B cell (primary cell): ENCODE measurements around the gene LRRC7. TPM values are rescaled to one million over a fixed set of nuclear protein-coding genes. Genes with fewer than 3 reads are reported as not detected.

Experiments
- ATAC-seq: fragments of 200-7000 bp; cut with Tn5 transposase; one replicate; pipeline ENCODE4 v1.10.0; 2021; ENCODE audit warnings: low read depth, mild to moderate bottlenecking, moderate number of reproducible peaks, moderate library complexity
- CTCF ChIA-PET: fragments of 350-600 bp; sonication (Branson Sonifier 250); formaldehyde crosslinking; loops from one replicate; lab custom pipeline; 2021; ENCODE audit warnings: antibody characterized with exemption, inconsistent platforms; lab: Charles Lee
- POLR2A ChIA-PET: fragments of 350-600 bp; sonication (Branson Sonifier 250); formaldehyde crosslinking; loops from one replicate; lab custom pipeline; 2021; ENCODE audit warnings: antibody characterized with exemption; lab: Charles Lee
- DNase-seq: peaks from one replicate; pipeline ENCODE4 v3.0.0; 2013
- H2AFZ ChIP-seq: 2 replicates; pipeline ENCODE4 v1.6.1; 2012; ENCODE audit warnings: mild to moderate bottlenecking, low read depth, low read length; ENCODE audit not compliant: insufficient read depth, poor library complexity, severe bottlenecking
- H3K27ac ChIP-seq, 2 donors: 1 replicate in 1 of 2; 2 replicates in 1 of 2; pipeline ENCODE4 v1.5.1; 2012 to 2013; ENCODE audit warnings: low read length in 2 of 2, mild to moderate bottlenecking in 2 of 2, moderate library complexity in 1 of 2
- H3K27me3 ChIP-seq, 4 experiments: fragments of 200-600 bp in 1 of 4; sonication (generic) in 1 of 4; replicated peaks in 1 of 4; 1 replicate in 2 of 4; 2 replicates in 2 of 4; pipeline versions ENCODE4 v1.6.1 to v1.7.0; 2013 to 2016; ENCODE audit warnings: low read length in 3 of 4, mild to moderate bottlenecking in 2 of 4, mixed read lengths in 1 of 4, moderate library complexity in 1 of 4; ENCODE audit not compliant: insufficient read depth in 4 of 4, control insufficient read depth in 3 of 4; ENCODE audit errors: control extremely low read depth in 1 of 4
- H3K36me3 ChIP-seq, 2 experiments: replicated peaks in 1 of 2; 1 replicate in 1 of 2; 2 replicates in 1 of 2; pipeline versions ENCODE4 v1.6.1 to v1.7.1; 2013; ENCODE audit warnings: low read length in 1 of 2; ENCODE audit not compliant: insufficient read depth in 2 of 2, control insufficient read depth in 1 of 2; ENCODE audit errors: control extremely low read depth in 1 of 2, extremely low read depth in 1 of 2
- H3K4me1 ChIP-seq, 2 donors: fragments of 200-600 bp in 1 of 2; sonication (generic) in 1 of 2; 1 replicate in 1 of 2; 2 replicates in 1 of 2; pipeline versions ENCODE4 v1.5.1 to v1.6.1; 2013 to 2017; ENCODE audit warnings: low read length in 2 of 2; ENCODE audit not compliant: control insufficient read depth in 2 of 2, insufficient read depth in 2 of 2
- H3K4me2 ChIP-seq: replicated peaks from 2 replicates; pipeline ENCODE3; 2012; ENCODE audit warnings: mild to moderate bottlenecking, low read depth, low read length; ENCODE audit not compliant: poor library complexity, severe bottlenecking
- H3K4me3 ChIP-seq, 5 experiments: fragments of 200-600 bp in 1 of 5; sonication (generic) in 1 of 5; 1 replicate in 3 of 5; 2 replicates in 2 of 5; pipeline versions ENCODE4 v1.5.1 to v1.7.0; 2011 to 2016; ENCODE audit warnings: low read length in 4 of 5, mild to moderate bottlenecking in 4 of 5, low read depth in 2 of 5, control low read depth in 1 of 5, moderate library complexity in 1 of 5; ENCODE audit not compliant: insufficient read depth in 1 of 5; ENCODE audit errors: control extremely low read depth in 1 of 5, extremely low read depth in 1 of 5
- H3K79me2 ChIP-seq: fragments of 200-600 bp; sonication (generic); one replicate; pipeline ENCODE4 v1.6.0; 2016; ENCODE audit warnings: low read length; ENCODE audit not compliant: control insufficient read depth, insufficient read depth
- H3K9ac ChIP-seq: fragments of 200-600 bp; sonication (generic); 2 replicates; pipeline ENCODE4 v1.6.1; 2017; ENCODE audit warnings: mild to moderate bottlenecking, low read length, moderate library complexity
- H3K9me3 ChIP-seq, 3 donors: one replicate each; pipeline versions ENCODE4 v1.6.1 to v1.7.1; 2013; ENCODE audit warnings: low read length in 2 of 3; ENCODE audit not compliant: control insufficient read depth in 2 of 3, insufficient read depth in 1 of 3; ENCODE audit errors: control extremely low read depth in 1 of 3
- H4K20me1 ChIP-seq: 2 replicates; pipeline ENCODE4 v1.6.0; 2012; ENCODE audit warnings: mild to moderate bottlenecking, low read length; ENCODE audit not compliant: insufficient read depth, control insufficient read depth, poor library complexity, severe bottlenecking
- H3K27ac Mint-ChIP-seq: one replicate; pipeline ENCODE4 v1.8.0; 2021; ENCODE audit warnings: mixed read lengths
- H3K27me3 Mint-ChIP-seq: one replicate; pipeline ENCODE4 v1.8.0; 2021; ENCODE audit warnings: mixed read lengths
- H3K4me1 Mint-ChIP-seq: one replicate; pipeline ENCODE4 v1.8.0; 2021; ENCODE audit warnings: mixed read lengths
- H3K4me3 Mint-ChIP-seq: one replicate; pipeline ENCODE4 v1.8.0; 2021; ENCODE audit warnings: mixed read lengths
- H3K9me3 Mint-ChIP-seq: one replicate; pipeline ENCODE4 v1.8.0; 2022; ENCODE audit warnings: mixed read lengths; ENCODE audit not compliant: insufficient read depth
- EZH2 ChIP-seq: IDR thresholded peaks from 2 replicates; pipeline ENCODE4 v1.6.1; 2012; ENCODE audit warnings: borderline replicate concordance, low read depth, mild to moderate bottlenecking, moderate library complexity, low read length; ENCODE audit not compliant: insufficient read depth, poor library complexity, severe bottlenecking
- WGBS: methylation state at CpG from one replicate; pipeline ENCODE4 v1.1.5; 2013; ENCODE audit warnings: missing lambda C conversion rate; ENCODE audit not compliant: insufficient coverage; 5-methylcytosine and 5-hydroxymethylcytosine counted together
- intact Hi-C: fragments of 100-400 bp; cut with micrococcal nuclease; formaldehyde crosslinking; loops from one replicate; pipeline ENCODE4 v1.10.0; 2022
- polyA plus RNA-seq: library from polyadenylated mRNA; depleted of rRNA; stranded (reverse); fragments of >200 nt; gene quantifications from 2 replicates; pipeline ENCODE4 v1.2.3, GENCODE V29; 2012
- total RNA-seq, 2 donors: library from RNA; stranded (reverse); fragments of 120-200 nt in 1 of 2; gene quantifications; 1 replicate in 1 of 2; 2 replicates in 1 of 2; pipeline versions ENCODE4 v1.2.3 to v1.2.4, GENCODE V29; 2013 to 2022
- TF ChIP-seq, protein P1 (sequence below): fragments of 200-600 bp; IDR thresholded peaks from one replicate; pipeline ENCODE4 v1.8.0; 2022; ENCODE audit warnings: antibody characterized with exemption, mild to moderate bottlenecking

The LRRC7 gene
- total and polyA plus RNA-seq, 2 donors (not counting 1 experiment from before 2014, with no cell fraction given) = not detected

DNA sequence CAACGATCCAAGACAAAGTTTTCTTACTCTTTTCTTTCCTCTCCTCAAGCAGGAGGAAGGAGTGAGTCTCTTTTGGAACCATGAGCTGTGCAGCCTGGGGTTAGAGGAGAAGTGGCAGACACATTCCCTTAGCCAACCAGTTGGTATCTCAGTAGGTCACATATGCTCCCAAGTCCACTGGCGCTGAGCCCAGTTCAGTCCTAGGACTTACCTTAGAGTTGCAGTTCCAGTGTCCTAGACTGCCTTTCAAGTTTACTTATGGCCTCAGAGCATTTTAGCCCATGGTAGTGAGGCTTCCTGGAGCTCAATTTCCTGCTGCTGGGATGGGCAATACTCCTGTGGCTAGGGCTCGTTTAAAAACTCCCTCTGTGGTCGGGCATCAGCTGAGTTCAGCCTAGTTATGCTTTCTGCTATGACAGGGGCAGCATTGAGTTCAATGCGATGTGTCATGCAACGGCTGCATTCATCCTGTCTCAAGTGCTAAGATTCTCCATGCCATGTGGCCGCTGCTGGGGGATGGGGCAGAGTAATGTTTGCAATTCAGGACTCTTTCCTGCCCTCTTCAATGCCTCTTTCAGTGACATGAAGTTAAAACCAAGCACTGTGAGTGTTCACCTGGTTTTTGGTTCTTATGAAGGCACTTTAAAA, 103.8 kb downstream of the LRRC7 start:
- Mint-ChIP-seq H3K27me3 (no peaks in the 10 kb centered on the region), H3K4me3 (no peak overlapping the region), H3K27ac (no peak overlapping the region), H3K9me3 (no peaks in the 10 kb centered on the region), H3K4me1 (no peaks in the 10 kb centered on the region)
- no peaks in the 10 kb centered on the region for H3K27me3 ChIP-seq
- H3K9me3 ChIP-seq = peaks cover 0 to 2% (median 0%) of the 10 kb centered on the region in 3 donors
- H3K9ac ChIP-seq = no peak overlapping the region
- 64% methylated on average over 6 of the region's 7 CpGs for WGBS
- no peaks in the 10 kb centered on the region for H3K36me3 ChIP-seq
- no peak overlapping the region for H2AFZ ChIP-seq
- CTCF ChIA-PET = no interaction called here
- ATAC-seq (no peak), DNase-seq (no peak)
- no peak overlapping the region for H3K4me2 ChIP-seq
- H3K4me1 ChIP-seq = no peaks in the 10 kb centered on the region
- H3K4me3 ChIP-seq = no peak overlapping the region
- TF ChIP-seq, protein P1, sequence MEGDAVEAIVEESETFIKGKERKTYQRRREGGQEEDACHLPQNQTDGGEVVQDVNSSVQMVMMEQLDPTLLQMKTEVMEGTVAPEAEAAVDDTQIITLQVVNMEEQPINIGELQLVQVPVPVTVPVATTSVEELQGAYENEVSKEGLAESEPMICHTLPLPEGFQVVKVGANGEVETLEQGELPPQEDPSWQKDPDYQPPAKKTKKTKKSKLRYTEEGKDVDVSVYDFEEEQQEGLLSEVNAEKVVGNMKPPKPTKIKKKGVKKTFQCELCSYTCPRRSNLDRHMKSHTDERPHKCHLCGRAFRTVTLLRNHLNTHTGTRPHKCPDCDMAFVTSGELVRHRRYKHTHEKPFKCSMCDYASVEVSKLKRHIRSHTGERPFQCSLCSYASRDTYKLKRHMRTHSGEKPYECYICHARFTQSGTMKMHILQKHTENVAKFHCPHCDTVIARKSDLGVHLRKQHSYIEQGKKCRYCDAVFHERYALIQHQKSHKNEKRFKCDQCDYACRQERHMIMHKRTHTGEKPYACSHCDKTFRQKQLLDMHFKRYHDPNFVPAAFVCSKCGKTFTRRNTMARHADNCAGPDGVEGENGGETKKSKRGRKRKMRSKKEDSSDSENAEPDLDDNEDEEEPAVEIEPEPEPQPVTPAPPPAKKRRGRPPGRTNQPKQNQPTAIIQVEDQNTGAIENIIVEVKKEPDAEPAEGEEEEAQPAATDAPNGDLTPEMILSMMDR = no peak
- TF ChIP-seq EZH2 = no peak
- H3K27ac ChIP-seq = no peak overlapping the region
- intact Hi-C loops = no loop called here
- H4K20me1 ChIP-seq = no peaks in the 10 kb centered on the region
- no peaks in the 10 kb centered on the region for H3K79me2 ChIP-seq
- POLR2A ChIA-PET = no interaction called here

DNA sequence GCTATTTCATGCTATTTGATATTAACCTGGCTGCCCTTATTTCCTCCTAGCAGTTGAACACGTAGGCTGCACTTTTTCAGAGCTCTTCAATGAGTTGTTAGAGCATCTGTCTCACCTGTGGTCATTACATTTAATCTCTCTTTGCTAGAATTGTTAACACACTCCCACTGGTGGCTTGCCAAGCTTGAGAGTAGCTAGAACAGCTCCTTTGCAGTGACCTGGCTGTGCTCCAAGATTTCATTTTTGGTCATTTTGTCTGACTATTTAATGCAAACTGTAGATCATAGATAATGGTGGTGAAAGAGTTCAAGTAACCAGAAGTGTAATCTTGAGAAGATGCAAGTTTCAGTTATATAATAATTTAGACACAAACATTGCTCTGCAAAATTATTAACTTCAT, 105.6 kb downstream of the LRRC7 start:
- WGBS = no CpG with 5 or more reads among the region's 1 CpG
- H3K9me3 ChIP-seq = peaks cover 0 to 2% (median 0%) of the 10 kb centered on the region in 3 donors
- ATAC-seq (no peak), DNase-seq (no peak)
- intact Hi-C loops = no loop called here
- no peak overlapping the region for H3K9ac ChIP-seq
- Mint-ChIP-seq H3K27ac (no peak overlapping the region), H3K27me3 (no peaks in the 10 kb centered on the region), H3K4me1 (no peaks in the 10 kb centered on the region), H3K9me3 (no peaks in the 10 kb centered on the region), H3K4me3 (no peak overlapping the region)
- no peaks in the 10 kb centered on the region for H3K4me1 ChIP-seq
- H3K36me3 ChIP-seq = no peaks in the 10 kb centered on the region
- no peaks in the 10 kb centered on the region for H4K20me1 ChIP-seq
- no peak overlapping the region for H3K27ac ChIP-seq
- H3K27me3 ChIP-seq = no peaks in the 10 kb centered on the region
- CTCF ChIA-PET = no interaction called here
- H3K4me2 ChIP-seq = no peak overlapping the region
- H2AFZ ChIP-seq = no peak overlapping the region
- TF ChIP-seq, protein P1 = no peak
- no peak for TF ChIP-seq EZH2
- POLR2A ChIA-PET = interaction anchor here (0.5 kb wide), 1 partner anchor 312 kb away, joined by 3 read pairs; no protein-coding TSS in a partner anchor
- no peaks in the 10 kb centered on the region for H3K79me2 ChIP-seq
- H3K4me3 ChIP-seq = no peak overlapping the region
